Ovary (tissue), 3 donors: Measurements from ENCODE around the gene ZNF273.

Experiments
- EP300 ChIP-seq: sonication (generic); formaldehyde crosslinking; IDR thresholded peaks from one replicate; pipeline ENCODE4 v1.6.1; 2017; ENCODE audit warnings: antibody characterized with exemption
- POLR2A ChIP-seq: fragments of 450-650 bp; IDR thresholded peaks from one replicate; pipeline ENCODE4 v1.6.1; 2017; ENCODE audit warnings: antibody characterized with exemption, mild to moderate bottlenecking, moderate library complexity
- TF ChIP-seq, protein P1 (sequence below), 3 donors: fragments of 450-650 bp in 2 of 3; fragments of 200-600 bp in 1 of 3; IDR thresholded peaks; one replicate each; pipeline versions ENCODE4 v1.5.1 to v1.8.0; 2016 to 2022; ENCODE audit warnings: antibody characterized with exemption in 3 of 3, mild to moderate bottlenecking in 1 of 3
- donor health status: DM: no; HTN: no; CAD: no.

DNA sequence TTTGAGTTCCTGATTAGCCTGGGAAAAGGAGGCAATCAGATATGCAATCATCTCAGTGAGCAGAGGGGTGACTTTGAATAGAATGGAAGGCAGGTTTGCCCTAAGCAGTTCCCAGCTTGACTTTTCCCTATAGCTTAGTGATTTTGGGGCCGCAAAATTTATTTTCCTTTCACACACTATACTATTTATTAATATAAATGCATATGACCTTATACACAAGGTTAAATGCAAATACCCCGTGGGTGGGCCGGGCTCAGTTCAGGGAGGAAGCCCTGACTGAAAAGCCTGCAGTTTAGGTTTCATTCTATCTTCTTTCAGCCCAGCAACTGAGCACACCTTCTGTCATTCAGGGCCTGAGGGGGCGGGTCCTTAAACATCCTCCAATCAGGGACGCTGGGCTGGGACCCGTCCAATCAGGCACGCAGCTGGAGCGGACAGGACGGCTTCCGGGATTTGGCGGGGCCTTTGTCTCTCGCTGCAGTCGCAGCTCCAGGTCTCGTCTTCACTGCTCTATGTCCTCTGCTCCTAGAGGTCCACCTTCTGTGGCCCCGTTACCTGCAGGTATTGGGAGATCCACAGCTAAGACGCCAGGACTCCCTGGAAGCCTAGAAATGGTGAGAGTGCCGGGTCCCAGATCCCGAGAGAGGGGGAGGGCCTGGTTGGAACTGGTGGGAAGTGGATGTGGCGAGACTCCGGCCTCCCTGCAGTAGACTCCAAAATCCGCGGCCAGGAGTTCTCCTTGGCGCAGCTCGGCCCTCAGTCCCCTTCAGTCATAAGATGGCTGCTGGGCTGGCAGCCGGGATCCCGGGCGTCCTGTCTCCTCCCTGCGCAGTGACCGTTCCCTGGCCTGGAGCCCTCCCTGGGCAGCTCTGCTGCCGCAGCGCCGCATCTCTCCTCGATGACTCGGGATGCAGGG lies at the start of gene ZNF273:
- TF ChIP-seq, protein P1, sequence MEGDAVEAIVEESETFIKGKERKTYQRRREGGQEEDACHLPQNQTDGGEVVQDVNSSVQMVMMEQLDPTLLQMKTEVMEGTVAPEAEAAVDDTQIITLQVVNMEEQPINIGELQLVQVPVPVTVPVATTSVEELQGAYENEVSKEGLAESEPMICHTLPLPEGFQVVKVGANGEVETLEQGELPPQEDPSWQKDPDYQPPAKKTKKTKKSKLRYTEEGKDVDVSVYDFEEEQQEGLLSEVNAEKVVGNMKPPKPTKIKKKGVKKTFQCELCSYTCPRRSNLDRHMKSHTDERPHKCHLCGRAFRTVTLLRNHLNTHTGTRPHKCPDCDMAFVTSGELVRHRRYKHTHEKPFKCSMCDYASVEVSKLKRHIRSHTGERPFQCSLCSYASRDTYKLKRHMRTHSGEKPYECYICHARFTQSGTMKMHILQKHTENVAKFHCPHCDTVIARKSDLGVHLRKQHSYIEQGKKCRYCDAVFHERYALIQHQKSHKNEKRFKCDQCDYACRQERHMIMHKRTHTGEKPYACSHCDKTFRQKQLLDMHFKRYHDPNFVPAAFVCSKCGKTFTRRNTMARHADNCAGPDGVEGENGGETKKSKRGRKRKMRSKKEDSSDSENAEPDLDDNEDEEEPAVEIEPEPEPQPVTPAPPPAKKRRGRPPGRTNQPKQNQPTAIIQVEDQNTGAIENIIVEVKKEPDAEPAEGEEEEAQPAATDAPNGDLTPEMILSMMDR (IDR thresholded peaks at IDR 0.05), result no peak
- no peak for TF ChIP-seq POLR2A
- TF ChIP-seq EP300, result no peak
